Measurements from ENCODE around the gene ERMARD.
A peak's percentile ranks its signal among the peaks of the same experiment; 100 is the strongest.

The ERMARD gene

GRCh38 chr6:169710009-169710408 is 41.4 kb upstream of the ERMARD start:
- no peak for DNase-seq (ENCODE audit: low read depth)
- TF ChIP-seq, protein P1, sequence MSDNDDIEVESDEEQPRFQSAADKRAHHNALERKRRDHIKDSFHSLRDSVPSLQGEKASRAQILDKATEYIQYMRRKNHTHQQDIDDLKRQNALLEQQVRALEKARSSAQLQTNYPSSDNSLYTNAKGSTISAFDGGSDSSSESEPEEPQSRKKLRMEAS (IDR thresholded peaks at IDR 0.05; ENCODE audit: low read depth, low read length), result no peak
- H3K4me3 ChIP-seq (ENCODE audit: low read depth, low read length), result no peak overlapping the region

DNA sequence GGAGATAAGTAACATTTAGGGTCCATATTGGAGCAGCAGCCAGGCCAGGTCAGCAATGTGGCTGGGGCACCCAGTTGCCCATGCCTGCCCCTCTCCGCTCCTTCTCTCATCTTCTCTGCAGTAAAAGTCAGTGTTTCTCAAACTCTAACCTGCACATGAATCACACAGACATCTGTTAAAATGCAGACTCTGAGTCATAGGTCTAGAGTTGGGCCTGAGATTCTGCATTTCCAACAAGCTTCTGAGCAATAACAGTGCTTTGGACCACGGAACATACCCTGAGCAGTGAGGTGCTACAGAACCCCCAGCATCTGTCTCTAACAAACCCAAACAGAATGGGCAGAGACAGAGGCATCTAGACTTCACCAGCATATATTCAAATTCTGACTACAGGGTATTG is 37.2 kb upstream of the ERMARD start:
- no peak for DNase-seq (ENCODE audit: low read depth)
- H3K4me3 ChIP-seq (ENCODE audit: low read depth, low read length), result no peak overlapping the region
- TF ChIP-seq POLR2A (IDR thresholded peaks at IDR 0.05; ENCODE audit: extremely low read depth, insufficient read length) (no peak), MYC (IDR thresholded peaks at IDR 0.05; ENCODE audit: low read depth, low read length) (no peak)
- TF ChIP-seq, protein P1 (IDR thresholded peaks at IDR 0.05; ENCODE audit: low read depth, low read length), result no peak
- TF ChIP-seq, protein P2, sequence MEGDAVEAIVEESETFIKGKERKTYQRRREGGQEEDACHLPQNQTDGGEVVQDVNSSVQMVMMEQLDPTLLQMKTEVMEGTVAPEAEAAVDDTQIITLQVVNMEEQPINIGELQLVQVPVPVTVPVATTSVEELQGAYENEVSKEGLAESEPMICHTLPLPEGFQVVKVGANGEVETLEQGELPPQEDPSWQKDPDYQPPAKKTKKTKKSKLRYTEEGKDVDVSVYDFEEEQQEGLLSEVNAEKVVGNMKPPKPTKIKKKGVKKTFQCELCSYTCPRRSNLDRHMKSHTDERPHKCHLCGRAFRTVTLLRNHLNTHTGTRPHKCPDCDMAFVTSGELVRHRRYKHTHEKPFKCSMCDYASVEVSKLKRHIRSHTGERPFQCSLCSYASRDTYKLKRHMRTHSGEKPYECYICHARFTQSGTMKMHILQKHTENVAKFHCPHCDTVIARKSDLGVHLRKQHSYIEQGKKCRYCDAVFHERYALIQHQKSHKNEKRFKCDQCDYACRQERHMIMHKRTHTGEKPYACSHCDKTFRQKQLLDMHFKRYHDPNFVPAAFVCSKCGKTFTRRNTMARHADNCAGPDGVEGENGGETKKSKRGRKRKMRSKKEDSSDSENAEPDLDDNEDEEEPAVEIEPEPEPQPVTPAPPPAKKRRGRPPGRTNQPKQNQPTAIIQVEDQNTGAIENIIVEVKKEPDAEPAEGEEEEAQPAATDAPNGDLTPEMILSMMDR (IDR thresholded peaks at IDR 0.05; ENCODE audit: low read depth, low read length), result no peak

DNA sequence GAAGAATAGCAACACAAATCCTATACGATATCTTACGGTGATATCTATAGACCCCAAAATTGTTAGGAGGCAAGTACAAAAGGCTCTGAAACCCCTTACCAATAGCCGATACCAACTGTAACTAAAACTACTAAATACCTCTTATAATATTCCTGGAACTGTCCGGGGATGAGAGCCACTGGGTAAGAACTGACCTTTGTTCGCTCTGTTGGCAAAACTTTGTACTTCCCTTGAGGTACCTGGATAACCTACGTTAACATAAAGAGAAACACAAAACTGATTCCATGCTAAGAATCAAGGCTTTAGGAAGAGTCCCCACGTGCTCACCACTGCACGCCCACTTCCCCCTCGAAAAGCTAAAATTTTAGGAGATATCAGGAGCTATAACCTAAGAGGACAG is 36.8 kb upstream of the ERMARD start:
- DNase-seq (ENCODE audit: low read depth), result no peak
- TF ChIP-seq, protein P2 (IDR thresholded peaks at IDR 0.05; ENCODE audit: low read depth, low read length), result no peak
- no peak overlapping the region for H3K4me3 ChIP-seq (ENCODE audit: low read depth, low read length)

DNA sequence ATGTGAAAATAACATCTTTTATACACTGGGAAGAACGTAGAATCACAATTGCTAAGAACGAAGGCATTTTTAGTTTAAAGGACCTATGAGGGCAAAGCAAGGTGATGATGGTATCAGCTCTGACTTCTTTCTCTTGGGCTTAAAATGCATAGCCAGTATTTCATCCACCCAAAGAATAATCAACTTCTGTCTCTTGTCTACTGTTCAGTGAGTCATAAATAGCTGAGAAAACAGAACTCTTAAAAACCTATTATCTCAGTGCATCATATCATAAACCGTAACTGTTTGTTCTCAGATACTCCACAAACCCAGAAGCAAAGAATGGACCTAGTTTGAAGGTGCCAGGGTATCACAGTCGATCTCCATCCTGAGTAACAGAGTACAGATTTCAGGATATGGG is 32.3 kb upstream of the ERMARD start:
- no peak overlapping the region for H3K4me3 ChIP-seq (ENCODE audit: low read depth, low read length)
- TF ChIP-seq MYC (IDR thresholded peaks at IDR 0.05; ENCODE audit: low read depth, low read length), result no peak
- TF ChIP-seq, protein P1 (IDR thresholded peaks at IDR 0.05; ENCODE audit: low read depth, low read length), result no peak
- TF ChIP-seq, protein P2 (IDR thresholded peaks at IDR 0.05; ENCODE audit: low read depth, low read length), result no peak
- TF ChIP-seq POLR2A (IDR thresholded peaks at IDR 0.05; ENCODE audit: extremely low read depth, insufficient read length), result no peak
- no peak for DNase-seq (ENCODE audit: low read depth)

DNA sequence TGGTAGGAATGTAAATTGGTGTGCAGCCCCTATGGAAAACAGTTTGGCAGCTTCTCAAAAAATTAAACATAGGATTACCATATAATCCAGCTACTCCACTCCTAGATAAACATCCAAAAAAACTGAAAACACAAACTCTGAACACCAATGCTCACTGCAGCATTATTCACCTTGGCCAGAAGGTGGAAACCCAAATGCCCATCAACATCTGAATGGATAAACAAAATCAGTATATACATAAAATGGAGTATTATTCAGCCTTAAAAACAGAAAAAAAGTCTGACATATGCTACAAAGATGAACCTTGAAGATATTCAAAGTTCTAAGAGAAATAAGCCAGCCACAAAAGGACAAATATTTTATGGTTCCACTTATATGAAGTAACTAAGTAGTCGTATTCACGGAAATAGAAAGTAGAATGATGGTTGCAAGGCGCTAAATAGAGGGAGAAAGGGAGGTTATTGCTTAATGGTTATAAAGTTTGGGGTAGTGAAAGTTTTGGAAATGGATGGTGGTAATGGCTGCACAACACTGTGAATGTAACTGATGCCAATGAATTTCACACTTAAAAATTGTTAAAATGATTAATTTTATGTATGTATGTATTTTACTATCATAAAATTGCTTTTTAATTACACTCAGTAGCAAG is 31.1 kb upstream of the ERMARD start:
- TF ChIP-seq, protein P2 (IDR thresholded peaks at IDR 0.05; ENCODE audit: low read depth, low read length), result peak; percentile 14
- no peak for TF ChIP-seq POLR2A (IDR thresholded peaks at IDR 0.05; ENCODE audit: extremely low read depth, insufficient read length)
- no peak overlapping the region for H3K4me3 ChIP-seq (ENCODE audit: low read depth, low read length)
- DNase-seq (ENCODE audit: low read depth), result no peak

GRCh38 chr6:169722362-169723199 is 28.8 kb upstream of the ERMARD start:
- peak overlapping the region; percentile 93 for H3K4me3 ChIP-seq (ENCODE audit: low read depth, low read length)
- peak; percentile 81 for DNase-seq (ENCODE audit: low read depth)
- no peak for TF ChIP-seq POLR2A (IDR thresholded peaks at IDR 0.05; ENCODE audit: extremely low read depth, insufficient read length)
- TF ChIP-seq, protein P1 (IDR thresholded peaks at IDR 0.05; ENCODE audit: low read depth, low read length), result 0 out of 2 replicates have a peak, but pooled peaks have one; percentile 13
- TF ChIP-seq MYC (IDR thresholded peaks at IDR 0.05; ENCODE audit: low read depth, low read length), result no peak
- TF ChIP-seq, protein P2 (IDR thresholded peaks at IDR 0.05; ENCODE audit: low read depth, low read length), result no peak

All from NB4 (cell line).